A549 treated with CORT108297 at 1 μM for 4 hours (cell line): ENCODE measurements around the gene TMEM202. TPM values are rescaled to one million over a fixed set of nuclear protein-coding genes. Genes with fewer than 3 reads are reported as not detected.

Experiments
- total RNA-seq: library from RNA; stranded (reverse); fragments of 200-300 nt; extraction: Qiagen RNA extraction; gene quantifications from 5 replicates; pipeline ENCODE4 v1.2.3, GENCODE V29; 2022

TMEM202 gene
- total RNA-seq, result not detected in 5 replicates

DNA sequence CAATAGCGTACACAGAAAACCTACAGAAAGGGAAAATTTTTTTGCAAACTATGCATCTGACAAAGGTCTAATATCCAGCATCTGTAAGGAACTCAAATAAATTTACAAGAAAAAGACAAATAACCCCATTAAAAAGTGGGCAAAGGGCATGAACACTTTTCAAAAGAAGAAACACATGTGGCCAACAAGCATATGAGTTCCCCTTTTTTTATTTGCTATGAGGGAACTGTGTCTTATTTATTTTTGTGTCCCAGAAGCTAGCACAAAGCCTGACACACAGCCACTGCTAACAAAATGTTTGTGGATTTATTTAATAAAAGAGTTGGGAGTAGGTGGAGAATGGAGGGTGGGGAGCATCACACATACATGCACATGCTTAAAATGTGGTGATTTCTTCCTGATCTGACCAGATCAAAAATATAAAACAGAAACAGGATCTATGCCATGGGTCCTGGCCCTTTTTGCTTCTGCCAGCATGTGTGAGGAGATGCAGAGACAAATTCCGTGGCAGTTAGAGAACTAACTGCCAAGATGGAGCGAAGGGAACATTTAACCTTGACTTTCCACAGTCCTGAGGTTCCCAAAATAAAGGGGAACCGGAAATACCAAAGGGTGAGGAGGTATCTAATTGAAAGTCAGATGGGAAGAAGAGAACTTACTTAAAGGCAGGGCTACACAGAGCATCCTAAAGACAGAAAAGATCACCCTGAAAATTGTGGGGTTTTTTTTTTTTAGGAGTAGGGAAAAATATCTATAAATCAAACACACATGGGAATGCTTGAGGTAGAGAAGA lies at the start of gene TMEM202:
TSS of gene TMEM202 (plus strand) at position 510 of the 793 bp plus-strand sequence. CDS start at position 532, 22 bp downstream.

DNA sequence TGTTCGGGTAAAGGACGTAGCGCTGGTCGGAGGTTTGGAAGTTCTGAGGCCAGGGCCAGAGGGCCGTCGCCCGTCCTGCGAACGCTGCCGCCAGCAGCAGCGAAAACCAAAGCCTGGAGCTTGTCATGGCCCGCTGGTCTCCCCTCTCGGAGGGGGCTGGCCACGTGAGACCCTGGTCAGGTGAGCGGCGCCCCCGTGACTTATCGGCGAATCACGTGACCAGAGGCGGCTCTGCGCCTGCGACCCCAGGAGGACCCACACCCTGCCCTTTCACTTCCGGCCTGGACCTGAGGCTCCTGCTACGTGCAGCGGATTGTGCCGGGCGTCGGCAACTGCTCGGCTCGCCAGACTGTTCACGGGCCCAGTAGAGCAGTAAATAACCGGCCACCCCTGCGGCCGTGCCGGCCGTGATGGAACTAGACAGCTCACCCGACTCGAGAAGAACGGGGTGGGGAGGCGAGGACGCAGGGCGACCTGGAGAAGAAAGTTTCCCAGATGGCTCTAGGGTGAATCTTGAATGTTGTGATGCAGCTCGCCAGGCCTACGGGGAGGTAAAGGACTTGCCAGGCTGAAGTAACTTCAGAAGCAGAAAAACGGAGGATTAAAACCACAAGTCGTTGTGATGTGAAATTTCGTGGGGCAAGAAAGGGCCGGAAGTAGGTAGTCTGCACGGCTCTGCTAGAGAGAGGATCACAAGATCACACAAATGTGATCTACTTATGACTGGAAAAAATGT lies 22.1 kb upstream of the TMEM202 start, which contains the start of gene HEXA:
TSS of gene HEXA (minus strand) at position 169 of the 736 bp plus-strand sequence. CDS start at position 127, 42 bp downstream.

Other genes with a start within 250 kb of the TMEM202 start
- 0.06 TPM in 1 of 5 replicates, not detected in the others for gene GRAMD2A, start 200.5 kb upstream of the TMEM202 start, total RNA-seq
- 3,236 to 3,629 TPM (median 3,548 TPM) in 5 replicates for gene PKM, start 167.1 kb upstream of the TMEM202 start, total RNA-seq
- gene PARP6, start 125.8 kb upstream of the TMEM202 start, total RNA-seq, result 48.8 to 66.0 TPM (median 65.6 TPM) in 5 replicates
- gene CELF6, start 78.1 kb upstream of the TMEM202 start, total RNA-seq, result 0.13 to 0.18 TPM (median 0.16 TPM) in 5 replicates
- gene HEXA, start 22.3 kb upstream of the TMEM202 start, total RNA-seq, result 137 to 163 TPM (median 156 TPM) in 5 replicates
- 49.4 to 79.7 TPM (median 74.9 TPM) in 5 replicates for gene ARIH1, start 76.0 kb downstream of the TMEM202 start, total RNA-seq